Measurements from ENCODE around the gene XRN2. TPM values are rescaled to one million over a fixed set of nuclear protein-coding genes. Genes with fewer than 3 reads are reported as not detected.

XRN2 gene
- total and polyA plus RNA-seq, 2 donors (not counting 1 experiment from before 2014, with no cell fraction given) = 19.0 to 46.2 TPM

- H2AFZ ChIP-seq (ENCODE audit: insufficient read depth, low read depth, low read length, poor library complexity, severe bottlenecking) = no peak overlapping the region
- peaks cover 6% of the 10 kb centered on the region for H3K79me2 ChIP-seq (ENCODE audit: control insufficient read depth, insufficient read depth, low read length)
- H3K27me3 ChIP-seq (replicated peaks in 1 of 4; ENCODE audit: control extremely low read depth in 1 of 4, control insufficient read depth in 3 of 4, insufficient read depth in 4 of 4, low read length in 3 of 4) = no peaks in the 10 kb centered on the region
- Mint-ChIP-seq H3K27ac (no peak overlapping the region), H3K27me3 (no peaks in the 10 kb centered on the region), H3K4me3 (no peak overlapping the region), H3K9me3 (ENCODE audit: insufficient read depth) (no peaks in the 10 kb centered on the region), H3K4me1 (no peaks in the 10 kb centered on the region)
- H3K4me1 ChIP-seq (ENCODE audit: control insufficient read depth in 2 of 2, insufficient read depth in 2 of 2, low read length in 2 of 2) = no peaks in the 10 kb centered on the region
- no peak overlapping the region for H3K4me2 ChIP-seq (replicated peaks; ENCODE audit: low read depth, low read length, poor library complexity, severe bottlenecking)
- ChIA-PET POLR2A (no interaction called here), CTCF (no interaction called here)
- H3K36me3 ChIP-seq (replicated peaks in 1 of 2; ENCODE audit: control extremely low read depth in 1 of 2, control insufficient read depth in 1 of 2, extremely low read depth in 1 of 2, insufficient read depth in 2 of 2, low read length in 1 of 2) = peaks cover 5 to 44% of the 10 kb centered on the region in 2 experiments
- no peak overlapping the region for H3K27ac ChIP-seq (ENCODE audit: low read length in 2 of 2)
- ATAC-seq (ENCODE audit: low read depth) = no peak
- no peak for DNase-seq
- H4K20me1 ChIP-seq (ENCODE audit: control insufficient read depth, insufficient read depth, low read length, poor library complexity, severe bottlenecking) = peaks cover 13% of the 10 kb centered on the region
- H3K9ac ChIP-seq (ENCODE audit: low read length) = no peak overlapping the region
- TF ChIP-seq EZH2 (IDR thresholded peaks at IDR 0.05; ENCODE audit: borderline replicate concordance, insufficient read depth, low read depth, low read length, poor library complexity, severe bottlenecking) (no peak), CTCF (IDR thresholded peaks at IDR 0.05) (no peak)
- no peaks in the 10 kb centered on the region for H3K9me3 ChIP-seq (ENCODE audit: control extremely low read depth in 1 of 3, control insufficient read depth in 2 of 3, insufficient read depth in 1 of 3, low read length in 2 of 3)
- intact Hi-C loops (cut with micrococcal nuclease) = no loop called here
- 67% methylated on average over 2 of the region's 2 CpGs for WGBS (ENCODE audit: insufficient coverage)
- H3K4me3 ChIP-seq (ENCODE audit: control extremely low read depth in 1 of 5, extremely low read depth in 1 of 5, insufficient read depth in 1 of 5, low read depth in 2 of 5, low read length in 4 of 5) = no peak overlapping the region
These were observed 65.7 kb downstream of the XRN2 start for GRCh38 chr20:21368791-21369190.

- ChIA-PET POLR2A (no interaction called here), CTCF (interaction anchor here (1.1 kb wide), 1 partner anchor 134 kb away, joined by 4 read pairs; no protein-coding TSS in a partner anchor)
- DNase-seq = no peak
- Histone ChIP-seq H3K79me2 (ENCODE audit: control insufficient read depth, insufficient read depth, low read length) (peaks cover 6% of the 10 kb centered on the region), H3K4me2 (replicated peaks; ENCODE audit: low read depth, low read length, poor library complexity, severe bottlenecking) (no peak overlapping the region), H3K27me3 (replicated peaks in 1 of 4; ENCODE audit: control extremely low read depth in 1 of 4, control insufficient read depth in 3 of 4, insufficient read depth in 4 of 4, low read length in 3 of 4) (no peaks in the 10 kb centered on the region), H2AFZ (ENCODE audit: insufficient read depth, low read depth, low read length, poor library complexity, severe bottlenecking) (no peak overlapping the region), H3K4me1 (ENCODE audit: control insufficient read depth in 2 of 2, insufficient read depth in 2 of 2, low read length in 2 of 2) (no peaks in the 10 kb centered on the region), H4K20me1 (ENCODE audit: control insufficient read depth, insufficient read depth, low read length, poor library complexity, severe bottlenecking) (peaks cover 13% of the 10 kb centered on the region), H3K9ac (ENCODE audit: low read length) (no peak overlapping the region), H3K36me3 (replicated peaks in 1 of 2; ENCODE audit: control extremely low read depth in 1 of 2, control insufficient read depth in 1 of 2, extremely low read depth in 1 of 2, insufficient read depth in 2 of 2, low read length in 1 of 2) (peaks cover 5 to 37% of the 10 kb centered on the region in 2 experiments), H3K9me3 (ENCODE audit: control extremely low read depth in 1 of 3, control insufficient read depth in 2 of 3, insufficient read depth in 1 of 3, low read length in 2 of 3) (no peaks in the 10 kb centered on the region), H3K27ac (ENCODE audit: low read length in 2 of 2) (no peak overlapping the region), H3K4me3 (ENCODE audit: control extremely low read depth in 1 of 5, extremely low read depth in 1 of 5, insufficient read depth in 1 of 5, low read depth in 2 of 5, low read length in 4 of 5) (no peak overlapping the region)
- no peaks in the 10 kb centered on the region for H3K27me3 Mint-ChIP-seq
- intact Hi-C loops (cut with micrococcal nuclease) = no loop called here
- no peak overlapping the region for H3K27ac Mint-ChIP-seq
- H3K4me3 Mint-ChIP-seq = no peak overlapping the region
- TF ChIP-seq CTCF (IDR thresholded peaks at IDR 0.05) = no peak
- TF ChIP-seq EZH2 (IDR thresholded peaks at IDR 0.05; ENCODE audit: borderline replicate concordance, insufficient read depth, low read depth, low read length, poor library complexity, severe bottlenecking) = no peak
- H3K4me1 Mint-ChIP-seq = no peaks in the 10 kb centered on the region
- no peaks in the 10 kb centered on the region for H3K9me3 Mint-ChIP-seq (ENCODE audit: insufficient read depth)
- no peak for ATAC-seq (ENCODE audit: low read depth)
- 100% methylated on average over 1 of the region's 1 CpG for WGBS (ENCODE audit: insufficient coverage)
These were observed 68.1 kb downstream of the XRN2 start for GRCh38 chr20:21371193-21371592.
